Fibroblast of mammary gland (primary cell): ENCODE data around the gene LRP6.

Experiments
- DNase-seq: peaks from one replicate; pipeline ENCODE4 v3.0.0-alpha.2; 2010; ENCODE audit warnings: low read depth
- H3K4me3 ChIP-seq: 2 replicates; pipeline ENCODE4 v1.5.1; 2011; ENCODE audit warnings: low read depth, mild to moderate bottlenecking, low read length, moderate library complexity; ENCODE audit not compliant: control insufficient read depth
- CTCF ChIP-seq: conservative IDR thresholded peaks from 2 replicates; pipeline ENCODE4 v1.5.1; 2011; ENCODE audit warnings: low read depth, low read length, inconsistent platforms; ENCODE audit not compliant: control insufficient read depth, insufficient read depth

The LRP6 gene

GRCh38 chr12:12209675-12210074 lies 57.2 kb downstream of the LRP6 start:
- TF ChIP-seq CTCF = no peak
- H3K4me3 ChIP-seq = no peak overlapping the region
- DNase-seq = no peak

- no peak for TF ChIP-seq CTCF
- no peak overlapping the region for H3K4me3 ChIP-seq
- no peak for DNase-seq
These were observed 57.8 kb downstream of the LRP6 start for GRCh38 chr12:12209043-12209442.

DNA sequence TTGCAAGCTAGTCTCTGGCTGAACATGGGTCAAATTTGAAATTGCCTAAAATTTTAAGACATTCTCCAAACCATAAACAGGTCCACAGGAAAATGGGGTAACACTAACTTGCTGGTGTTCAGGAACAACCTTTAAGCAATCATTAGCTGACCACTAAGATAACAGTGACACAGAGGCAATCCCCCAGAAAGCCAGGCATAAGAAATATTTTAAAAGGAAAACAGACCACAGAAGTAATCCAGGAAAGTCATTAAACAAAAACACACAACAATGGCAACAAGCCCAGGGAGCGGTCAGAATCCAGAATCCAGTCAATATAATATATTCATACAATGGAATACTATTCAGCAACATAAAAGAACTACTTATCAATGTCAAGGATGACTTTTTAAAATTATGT lies 59.1 kb downstream of the LRP6 start:
- H3K4me3 ChIP-seq = no peak overlapping the region
- peak; percentile 12 for DNase-seq
- no peak for TF ChIP-seq CTCF

GRCh38 chr12:12206776-12207388 lies 60.0 kb downstream of the LRP6 start:
- no peak for DNase-seq
- no peak for TF ChIP-seq CTCF
- H3K4me3 ChIP-seq = no peak overlapping the region

DNA sequence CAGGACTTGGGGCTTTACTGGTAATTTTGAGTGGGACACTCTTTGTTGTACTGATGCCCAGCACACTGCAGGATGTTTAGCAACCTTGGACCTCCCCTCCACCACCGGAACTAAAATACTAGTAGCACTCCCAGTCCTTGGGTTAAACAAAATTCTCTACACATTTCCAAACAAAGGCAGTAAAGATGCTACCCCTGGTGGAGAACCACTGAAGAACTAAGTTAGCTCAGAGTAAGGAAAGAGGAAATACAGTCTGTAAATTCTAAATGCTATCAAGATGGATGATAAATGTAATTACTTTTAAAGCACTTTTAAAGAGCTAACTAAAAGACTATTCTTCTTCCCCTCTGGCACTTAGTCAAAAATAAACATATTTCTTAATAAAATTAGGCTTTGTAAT lies 64.1 kb downstream of the LRP6 start:
- no peak for DNase-seq
- TF ChIP-seq CTCF = no peak

DNA sequence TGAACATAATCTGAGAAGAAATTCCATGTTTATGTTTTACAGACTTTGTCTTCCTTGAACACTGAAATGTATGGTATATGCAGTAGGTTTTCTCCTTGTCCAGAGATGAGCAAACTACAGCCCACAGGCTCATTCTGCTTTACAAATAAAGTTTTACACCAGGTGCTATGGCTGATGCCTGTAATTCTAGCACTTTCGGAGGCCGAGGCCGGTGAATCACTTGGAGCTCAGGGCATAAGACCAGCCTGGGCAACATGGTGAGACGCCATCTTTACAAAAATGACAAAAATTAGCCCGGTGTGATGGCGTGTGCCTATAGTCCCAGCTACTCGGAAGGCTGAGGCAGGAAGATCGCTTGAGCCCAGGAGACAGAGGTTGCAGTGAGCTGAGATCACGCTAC lies 64.7 kb downstream of the LRP6 start:
- DNase-seq = no peak
- H3K4me3 ChIP-seq = no peak overlapping the region
- no peak for TF ChIP-seq CTCF

More for the DNA sequence above, 64.1 kb downstream of the LRP6 start:
- no peak overlapping the region for H3K4me3 ChIP-seq

DNA sequence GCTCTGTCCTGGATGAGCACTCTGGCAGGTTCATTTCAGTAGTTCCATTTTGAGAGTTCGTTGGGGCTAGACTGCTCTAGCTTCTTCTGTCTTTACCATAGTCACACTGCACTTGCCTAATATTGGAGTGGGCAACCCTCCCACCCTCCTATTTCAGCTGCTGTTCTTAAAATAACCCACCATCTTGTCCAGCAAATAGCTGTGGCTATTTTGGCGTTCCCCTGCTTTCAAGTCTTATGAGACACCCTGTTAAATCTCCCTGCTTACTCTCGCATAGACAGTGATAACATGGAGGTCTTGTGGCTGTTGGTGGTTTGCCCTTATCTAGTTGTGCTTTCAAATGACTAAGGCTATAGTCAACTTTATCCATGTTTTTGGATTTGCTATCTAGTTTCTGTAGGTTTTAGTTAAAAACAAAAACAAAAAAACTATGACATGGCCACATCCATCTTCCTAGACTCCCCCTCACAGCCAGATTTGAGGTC lies 65.5 kb downstream of the LRP6 start:
- no peak overlapping the region for H3K4me3 ChIP-seq
- DNase-seq = no peak
- no peak for TF ChIP-seq CTCF
